Measurements from ENCODE around the gene CRAMP1. TPM values are rescaled to one million over a fixed set of nuclear protein-coding genes. Genes with fewer than 3 reads are reported as not detected.

CRAMP1 gene
- total RNA-seq, 1 experiment from 2014 or later: 22.9 TPM

DNA sequence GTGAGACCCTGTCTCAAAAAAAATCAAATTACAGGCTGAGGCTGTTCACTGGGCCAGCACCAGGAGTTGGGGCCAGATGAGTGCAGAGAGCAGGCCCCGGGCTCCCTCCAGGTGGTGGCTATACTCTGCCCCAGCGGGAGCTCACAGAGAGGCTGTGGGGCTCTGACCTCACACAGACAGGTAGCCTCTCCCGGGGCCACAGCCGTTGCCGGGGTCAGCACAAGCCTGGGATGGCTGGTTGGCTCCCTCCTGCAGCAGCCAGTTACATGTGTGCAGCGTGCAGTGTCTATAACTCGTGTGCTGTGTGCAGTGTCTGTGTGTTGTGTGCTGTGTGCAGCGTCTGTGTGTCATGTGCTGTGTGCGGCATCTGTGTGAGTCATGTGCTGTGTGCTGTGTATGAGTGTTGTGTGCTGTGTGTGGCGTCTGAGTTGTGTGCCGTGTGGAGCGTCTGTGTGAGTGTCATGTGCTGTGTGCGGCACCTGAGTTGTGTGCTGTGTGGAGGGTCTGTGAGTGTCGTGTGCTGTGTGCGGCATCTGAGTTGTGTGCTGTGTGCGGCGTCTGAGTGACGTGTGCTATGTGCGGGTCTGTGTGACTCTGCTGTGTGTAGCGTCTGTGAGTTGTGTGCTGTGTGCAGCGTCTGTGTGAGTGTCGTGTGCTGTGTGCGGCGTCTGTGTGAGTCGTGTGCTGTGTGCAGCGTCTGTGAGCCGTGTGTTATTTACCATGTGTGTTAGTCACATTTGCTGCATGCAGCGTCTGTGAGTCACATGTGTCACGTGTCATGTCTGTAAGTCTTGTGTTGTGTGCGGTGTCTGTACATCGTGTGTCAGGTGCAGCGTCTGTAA is 114.7 kb downstream of the CRAMP1 start:
- Histone ChIP-seq H3K9ac (ENCODE audit: low read length) (no peak overlapping the region), H3K79me2 (ENCODE audit: insufficient read depth, low read length) (peaks cover 27% of the 10 kb centered on the region), H3K36me3 (ENCODE audit: control insufficient read depth in 1 of 2, insufficient read depth in 2 of 2, low read length in 2 of 2) (peaks cover 0 to 6% of the 10 kb centered on the region in 2 experiments; a peak in 2 of 4 replicates), H4K20me1 (ENCODE audit: insufficient read depth) (no peaks in the 10 kb centered on the region; the same call in 1 of the 2 replicates), H3K27ac (ENCODE audit: low read depth, low read length) (no peak overlapping the region), H3K4me1 (ENCODE audit: control insufficient read depth in 1 of 2, insufficient read depth in 2 of 2, low read length in 2 of 2) (peaks cover 18 to 23% of the 10 kb centered on the region in 2 experiments), H3K27me3 (ENCODE audit: insufficient read depth, low read length) (no peaks in the 10 kb centered on the region), H2AFZ (ENCODE audit: low read depth, low read length, poor library complexity, severe bottlenecking) (no peak overlapping the region), H3K9me2 (ENCODE audit: insufficient read depth) (no peaks in the 10 kb centered on the region), H3K9me3 (ENCODE audit: control insufficient read depth in 1 of 2, insufficient read depth in 1 of 2, low read depth in 1 of 2, low read length in 2 of 2) (no peaks in the 10 kb centered on the region), H3K4me2 (ENCODE audit: low read length) (no peak overlapping the region), H3K4me3 (replicated peaks in 1 of 2; ENCODE audit: low read depth in 1 of 2, low read length in 2 of 2) (no peak overlapping the region)
- no peak for ATAC-seq
- no peak for DNase-seq (ENCODE audit: low read depth, low spot score)
- CTCF ChIA-PET: no interaction called here
- BruUV-seq (replicated peaks): no TSS peak
- intact Hi-C loops (cut with micrococcal nuclease): no loop called here
- POLR2A ChIA-PET: no interaction called here
- RAD21 ChIA-PET (ENCODE audit: low non-redundant PET in 1 of 2, low total read pairs in 2 of 2, uncharacterized antibody in 2 of 2, unreplicated experiment in 2 of 2): no interaction called here
- no peak for TF ChIP-seq EZH2 (IDR thresholded peaks at IDR 0.05)

Other genes starting within 250 kb of the CRAMP1 start
- gene UNKL, start 197.7 kb upstream of the CRAMP1 start, total RNA-seq (2021; ENCODE audit: unreplicated experiment): 24.9 TPM
- 22.6 TPM for gene UQCC4, start 191.6 kb upstream of the CRAMP1 start, total RNA-seq (2021; ENCODE audit: unreplicated experiment)
- not detected for gene PERCC1, start 181.3 kb upstream of the CRAMP1 start, total RNA-seq (2021; ENCODE audit: unreplicated experiment)
- 1.7 TPM for gene CCDC154, start 167.8 kb upstream of the CRAMP1 start, total RNA-seq (2021; ENCODE audit: unreplicated experiment)
- 64.0 TPM for gene CLCN7, start 137.3 kb upstream of the CRAMP1 start, total RNA-seq (2021; ENCODE audit: unreplicated experiment)
- not detected for gene PTX4, start 123.4 kb upstream of the CRAMP1 start, total RNA-seq (2021; ENCODE audit: unreplicated experiment)
- gene TELO2, start 119.0 kb upstream of the CRAMP1 start, total RNA-seq (2021; ENCODE audit: unreplicated experiment): 74.3 TPM
- 0.22 TPM for gene TMEM204, start 78.7 kb upstream of the CRAMP1 start, total RNA-seq (2021; ENCODE audit: unreplicated experiment)
- 27.5 TPM for gene IFT140, start 288 bp upstream of the CRAMP1 start, total RNA-seq (2021; ENCODE audit: unreplicated experiment)
- gene JPT2, start 65.9 kb downstream of the CRAMP1 start, total RNA-seq (2021; ENCODE audit: unreplicated experiment): 113 TPM
- 75.3 TPM for gene MAPK8IP3, start 93.8 kb downstream of the CRAMP1 start, total RNA-seq (2021; ENCODE audit: unreplicated experiment)
- 103 TPM for gene NME3, start 159.2 kb downstream of the CRAMP1 start, total RNA-seq (2021; ENCODE audit: unreplicated experiment)
- gene EME2, start 160.4 kb downstream of the CRAMP1 start, total RNA-seq (2021; ENCODE audit: unreplicated experiment): 36.3 TPM
- gene MRPS34, start 160.8 kb downstream of the CRAMP1 start, total RNA-seq (2021; ENCODE audit: unreplicated experiment): 200 TPM
- gene SPSB3, start 170.2 kb downstream of the CRAMP1 start, total RNA-seq (2021; ENCODE audit: unreplicated experiment): 31.6 TPM
- gene NUBP2, start 170.6 kb downstream of the CRAMP1 start, total RNA-seq (2021; ENCODE audit: unreplicated experiment): 103 TPM
- 0.10 TPM for gene IGFALS, start 181.3 kb downstream of the CRAMP1 start, total RNA-seq (2021; ENCODE audit: unreplicated experiment)
- gene HAGH, start 214.5 kb downstream of the CRAMP1 start, total RNA-seq (2021; ENCODE audit: unreplicated experiment): 39.1 TPM
- gene FAHD1, start 214.8 kb downstream of the CRAMP1 start, total RNA-seq (2021; ENCODE audit: unreplicated experiment): 25.8 TPM